MCF 10A (cell line): ENCODE results near the gene TCOF1. TPM values are rescaled to one million over a fixed set of nuclear protein-coding genes. Genes with fewer than 3 reads are reported as not detected.

Experiments used
- BruUV-seq: library from RNA; stranded (reverse); fragments of 400-500 nt; replicated peaks from 2 replicates; lab custom pipeline; 2021; lab: Mats Ljungman, UMichigan
- CTCF ChIA-PET: fragments of 300-600 bp; sonication (Branson Sonifier 250); formaldehyde crosslinking; extraction: SDS; loops from one replicate; lab custom pipeline; 2021; ENCODE audit warnings: antibody characterized with exemption, inconsistent platforms; lab: Yijun Ruan, JAX
- POLR2A ChIA-PET: fragments of 300-600, 350-650 bp; sonication (Branson Sonifier 250); formaldehyde crosslinking; extraction: SDS; loops from one replicate; lab custom pipeline; 2020; ENCODE audit warnings: antibody characterized with exemption, inconsistent platforms; lab: Yijun Ruan, JAX
- DNase-seq: peaks from one replicate; pipeline ENCODE4 v3.0.0-alpha.2; 2018; ENCODE audit not compliant: unreplicated experiment
- H3K27ac Mint-ChIP-seq: one replicate; pipeline ENCODE4 v1.8.0; 2022; ENCODE audit warnings: mild to moderate bottlenecking, low read depth, mixed read lengths; ENCODE audit not compliant: unreplicated experiment
- H3K27me3 Mint-ChIP-seq: one replicate; pipeline ENCODE4 v1.8.0; 2022; ENCODE audit warnings: mixed read lengths; ENCODE audit not compliant: insufficient read depth, unreplicated experiment
- H3K36me3 Mint-ChIP-seq: one replicate; pipeline ENCODE4 v1.8.0; 2022; ENCODE audit warnings: mild to moderate bottlenecking, moderate library complexity, mixed read lengths; ENCODE audit not compliant: insufficient read depth, unreplicated experiment
- H3K4me1 Mint-ChIP-seq: one replicate; pipeline ENCODE4 v1.8.0; 2022; ENCODE audit warnings: mixed read lengths; ENCODE audit not compliant: insufficient read depth, unreplicated experiment
- H3K4me3 Mint-ChIP-seq: one replicate; pipeline ENCODE4 v1.8.0; 2022; ENCODE audit warnings: mild to moderate bottlenecking, moderate library complexity, mixed read lengths; ENCODE audit not compliant: unreplicated experiment
- H3K9me3 Mint-ChIP-seq: one replicate; pipeline ENCODE4 v1.8.0; 2022; ENCODE audit warnings: mixed read lengths; ENCODE audit not compliant: unreplicated experiment
- intact Hi-C: fragments of 100-400 bp; cut with micrococcal nuclease; formaldehyde crosslinking; loops from 2 replicates; pipeline ENCODE4 v1.14.1; 2022
- total RNA-seq: library from RNA; stranded (reverse); gene quantifications from 2 replicates; pipeline ENCODE4 v1.2.3, GENCODE V29; 2022
- TF ChIP-seq, protein P1 (sequence below): fragments of 200-600 bp; IDR thresholded peaks from one replicate; pipeline ENCODE4 v1.8.0; 2022; ENCODE audit warnings: antibody characterized with exemption, mild to moderate bottlenecking; ENCODE audit not compliant: unreplicated experiment

TCOF1 gene
- total RNA-seq, 1 experiment from 2014 or later: 83.5 TPM

- ChIA-PET POLR2A (interaction anchor here (0.6 to 1.0 kb wide), 3 partner anchors 36 to 557 kb away, joined by 3 to 4 read pairs (median 3); no protein-coding TSS in a partner anchor), CTCF (interaction anchor here (0.6 to 2.1 kb wide), 5 partner anchors 8 to 351 kb away, joined by 3 to 7 read pairs (median 3); no protein-coding TSS in a partner anchor)
- no TSS peak for BruUV-seq
- intact Hi-C loops: no loop called here
- H3K9me3 Mint-ChIP-seq: no peaks in the 10 kb centered on the region
- H3K27ac Mint-ChIP-seq: no peak overlapping the region
- H3K27me3 Mint-ChIP-seq: no peaks in the 10 kb centered on the region
- H3K4me3 Mint-ChIP-seq: no peak overlapping the region
- peaks cover 3% of the 10 kb centered on the region for H3K36me3 Mint-ChIP-seq
- peaks cover 9% of the 10 kb centered on the region for H3K4me1 Mint-ChIP-seq
- DNase-seq: no peak
- TF ChIP-seq, protein P1, sequence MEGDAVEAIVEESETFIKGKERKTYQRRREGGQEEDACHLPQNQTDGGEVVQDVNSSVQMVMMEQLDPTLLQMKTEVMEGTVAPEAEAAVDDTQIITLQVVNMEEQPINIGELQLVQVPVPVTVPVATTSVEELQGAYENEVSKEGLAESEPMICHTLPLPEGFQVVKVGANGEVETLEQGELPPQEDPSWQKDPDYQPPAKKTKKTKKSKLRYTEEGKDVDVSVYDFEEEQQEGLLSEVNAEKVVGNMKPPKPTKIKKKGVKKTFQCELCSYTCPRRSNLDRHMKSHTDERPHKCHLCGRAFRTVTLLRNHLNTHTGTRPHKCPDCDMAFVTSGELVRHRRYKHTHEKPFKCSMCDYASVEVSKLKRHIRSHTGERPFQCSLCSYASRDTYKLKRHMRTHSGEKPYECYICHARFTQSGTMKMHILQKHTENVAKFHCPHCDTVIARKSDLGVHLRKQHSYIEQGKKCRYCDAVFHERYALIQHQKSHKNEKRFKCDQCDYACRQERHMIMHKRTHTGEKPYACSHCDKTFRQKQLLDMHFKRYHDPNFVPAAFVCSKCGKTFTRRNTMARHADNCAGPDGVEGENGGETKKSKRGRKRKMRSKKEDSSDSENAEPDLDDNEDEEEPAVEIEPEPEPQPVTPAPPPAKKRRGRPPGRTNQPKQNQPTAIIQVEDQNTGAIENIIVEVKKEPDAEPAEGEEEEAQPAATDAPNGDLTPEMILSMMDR: no peak
Measured at GRCh38 chr5:150406103-150406722, 48.7 kb downstream of the TCOF1 start.

DNA sequence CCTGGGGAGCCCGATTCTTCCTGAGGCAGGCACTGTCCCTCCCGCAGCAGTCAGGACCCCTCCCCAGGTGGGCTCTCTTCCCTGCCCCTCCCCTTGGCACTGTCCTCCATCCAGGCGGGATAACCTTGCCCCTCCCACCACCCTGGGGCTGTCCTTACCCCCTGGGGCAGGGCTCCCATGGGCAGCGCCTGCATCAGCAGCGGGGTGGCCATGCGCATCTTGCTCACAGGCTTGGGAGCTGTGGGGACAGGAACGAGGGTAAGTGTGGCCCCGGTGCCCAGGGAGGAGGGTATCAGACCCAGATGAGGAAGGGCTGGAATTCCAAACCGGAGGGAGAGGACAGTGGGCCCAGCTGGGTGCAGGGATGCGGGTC is 49.2 kb downstream of the TCOF1 start:
- ChIA-PET CTCF (interaction anchor here (0.6 to 2.1 kb wide), 3 partner anchors 9 to 253 kb away, joined by 3 to 7 read pairs (median 5); no protein-coding TSS in a partner anchor), POLR2A (interaction anchor here (0.6 kb wide), 2 partner anchors 369 to 557 kb away, joined by 3 read pairs; no protein-coding TSS in a partner anchor)
- H3K27me3 Mint-ChIP-seq: no peaks in the 10 kb centered on the region
- peaks cover 9% of the 10 kb centered on the region for H3K4me1 Mint-ChIP-seq
- no peaks in the 10 kb centered on the region for H3K36me3 Mint-ChIP-seq
- intact Hi-C loops: no loop called here
- BruUV-seq: no TSS peak
- H3K4me3 Mint-ChIP-seq: no peak overlapping the region
- no peak for DNase-seq
- H3K27ac Mint-ChIP-seq: no peak overlapping the region
- TF ChIP-seq, protein P1: no peak
- no peaks in the 10 kb centered on the region for H3K9me3 Mint-ChIP-seq

DNA sequence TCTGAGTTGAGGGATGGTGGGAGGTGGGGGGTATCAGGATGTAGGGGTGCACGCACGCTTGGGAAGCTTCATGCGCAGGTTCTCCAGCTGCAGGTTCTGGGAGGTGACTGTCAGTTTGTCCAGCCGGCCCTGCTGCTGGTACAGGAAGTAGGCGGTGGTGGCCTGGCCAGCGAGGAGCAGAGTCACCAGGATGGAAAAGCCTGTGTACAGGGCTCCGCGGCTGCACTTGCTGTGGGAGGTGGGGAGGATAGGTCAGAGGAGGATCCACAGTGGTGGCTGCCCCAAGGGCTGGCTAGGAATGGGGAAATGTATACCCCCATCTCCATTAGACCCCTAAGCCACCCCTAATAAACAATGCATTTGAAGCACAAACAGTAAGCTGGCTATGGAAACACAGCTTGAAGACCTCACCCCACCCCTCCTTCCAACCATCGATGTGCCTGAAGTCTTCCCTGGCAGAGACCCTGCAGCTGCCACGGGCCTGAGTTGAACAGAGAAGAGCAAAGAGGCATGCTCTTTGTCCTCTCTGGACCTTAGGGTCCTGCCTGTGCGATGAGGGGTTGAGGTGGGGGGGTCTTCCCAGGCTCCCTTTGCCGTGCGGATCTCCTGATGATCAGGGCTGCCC is 49.7 kb downstream of the TCOF1 start:
- H3K9me3 Mint-ChIP-seq: no peaks in the 10 kb centered on the region
- H3K27me3 Mint-ChIP-seq: no peaks in the 10 kb centered on the region
- intact Hi-C loops: no loop called here
- CTCF ChIA-PET: interaction anchor here (1.6 to 2.1 kb wide), 2 partner anchors 9 to 254 kb away, joined by 5 to 7 read pairs; no protein-coding TSS in a partner anchor
- no peak for DNase-seq
- TF ChIP-seq, protein P1: no peak
- POLR2A ChIA-PET: interaction anchor here (0.6 kb wide), 2 partner anchors 368 to 558 kb away, joined by 3 read pairs; no protein-coding TSS in a partner anchor
- peaks cover 9% of the 10 kb centered on the region for H3K4me1 Mint-ChIP-seq
- H3K36me3 Mint-ChIP-seq: no peaks in the 10 kb centered on the region
- no peak overlapping the region for H3K27ac Mint-ChIP-seq
- no TSS peak for BruUV-seq
- no peak overlapping the region for H3K4me3 Mint-ChIP-seq

DNA sequence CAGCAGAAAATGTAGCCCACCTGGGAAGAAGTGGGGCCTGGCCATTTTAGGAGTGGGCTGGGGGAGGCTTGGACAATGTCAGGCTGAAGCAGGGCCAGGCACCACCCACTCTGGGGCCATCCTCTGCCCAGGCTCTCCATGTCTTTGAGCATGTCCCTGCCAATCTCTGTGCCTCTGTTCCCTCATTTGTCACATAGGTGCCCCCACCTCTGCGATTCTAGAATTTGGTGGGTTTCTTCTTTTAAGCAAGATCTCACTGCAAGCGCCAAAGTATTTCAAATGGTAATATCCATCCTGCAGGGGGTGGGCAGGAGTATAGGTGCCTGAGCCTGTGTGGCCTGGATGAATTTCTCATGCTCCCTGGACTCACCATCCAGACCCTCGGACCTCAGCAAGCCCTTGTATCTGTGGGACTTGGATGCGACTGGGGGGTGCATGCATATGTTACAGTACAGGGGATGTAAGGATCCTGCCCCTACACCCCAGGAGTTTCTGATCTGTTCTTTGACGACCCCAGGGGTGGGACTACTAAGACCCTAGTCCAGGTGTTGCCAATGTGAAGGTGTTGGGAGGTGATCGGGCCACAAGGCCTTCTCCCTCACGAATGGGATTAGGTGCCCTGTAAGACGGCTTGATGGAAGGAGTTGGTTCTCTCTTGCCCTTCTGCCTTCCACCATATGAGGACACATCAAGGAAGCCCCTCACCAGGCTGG is 50.9 kb downstream of the TCOF1 start:
- Mint-ChIP-seq H3K36me3 (no peaks in the 10 kb centered on the region), H3K4me1 (peaks cover 9% of the 10 kb centered on the region), H3K9me3 (no peaks in the 10 kb centered on the region), H3K27me3 (no peaks in the 10 kb centered on the region), H3K27ac (no peak overlapping the region), H3K4me3 (no peak overlapping the region)
- DNase-seq: no peak
- intact Hi-C loops: no loop called here
- POLR2A ChIA-PET: interaction anchor here (0.7 kb wide), 1 partner anchor 51 kb away, joined by 4 read pairs; no protein-coding TSS in a partner anchor
- TF ChIP-seq, protein P1: no peak
- CTCF ChIA-PET: no interaction called here
- BruUV-seq: no TSS peak
